HG02970 (cell line): ENCODE measurements around the gene PIM3.
"Not testable (repeated sequence)": the region's sequence is repeated elsewhere in the genome, so short reads cannot be mapped to it uniquely, and the experiment has no call there.

Experiments
- ATAC-seq: cut with Tn5 transposase; IDR thresholded peaks from one replicate; pipeline ENCODE4 v1.9.1; 2021; ENCODE audit warnings: mild to moderate bottlenecking, moderate library complexity, moderate number of reproducible peaks; ENCODE audit not compliant: unreplicated experiment, low FRiP score

The PIM3 gene

DNA sequence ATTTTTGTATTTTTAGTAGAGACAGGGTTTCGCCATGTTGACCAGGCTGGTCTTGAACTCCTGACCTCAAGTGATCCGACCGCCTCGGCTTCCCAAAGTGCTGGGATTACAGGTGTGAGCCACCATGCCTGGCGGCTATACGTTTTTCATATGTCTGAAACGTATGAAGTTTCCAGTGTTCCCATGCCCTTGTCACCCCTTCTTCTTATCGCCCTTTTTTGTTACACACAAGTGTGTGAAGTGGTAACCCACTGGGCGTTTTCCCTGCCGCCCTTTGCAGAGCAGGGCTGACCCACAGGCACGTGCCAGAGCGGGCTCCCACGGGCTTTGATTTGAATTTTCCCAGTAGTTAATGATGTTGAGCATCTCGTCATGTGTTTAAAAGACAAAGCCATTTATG is 17.0 kb downstream of the PIM3 start:
- ATAC-seq: no peak

DNA sequence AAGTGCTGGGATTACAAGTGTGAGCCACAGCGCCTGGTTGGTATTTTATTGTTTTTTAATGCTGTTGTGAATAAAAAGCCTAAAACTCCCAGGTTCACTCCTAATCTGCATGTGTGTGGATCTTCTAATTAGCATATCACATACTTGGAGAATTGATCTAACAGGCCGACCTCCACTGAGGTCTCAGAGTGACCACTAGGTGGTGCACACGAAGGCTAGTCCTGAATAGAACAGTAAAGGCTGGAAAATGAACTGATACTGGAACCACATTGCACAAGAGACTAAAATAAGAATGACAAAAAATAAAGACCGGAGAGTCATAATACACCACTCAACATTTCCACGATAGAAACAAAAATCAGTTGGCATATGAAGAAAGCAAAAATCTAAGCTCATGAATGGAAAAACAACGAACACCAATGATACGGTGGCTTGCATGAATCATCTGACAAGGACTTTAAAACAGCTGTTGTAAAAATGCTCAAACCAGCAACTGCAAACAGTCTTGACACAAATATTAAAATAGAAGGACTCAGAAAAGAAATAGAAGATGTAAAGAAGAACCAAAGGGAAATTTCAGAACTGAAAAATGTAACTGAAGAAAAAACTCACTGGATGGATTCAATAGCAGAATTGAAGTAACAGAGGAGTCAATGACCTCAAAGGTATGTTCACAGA is 19.2 kb downstream of the PIM3 start:
- ATAC-seq: no peak

DNA sequence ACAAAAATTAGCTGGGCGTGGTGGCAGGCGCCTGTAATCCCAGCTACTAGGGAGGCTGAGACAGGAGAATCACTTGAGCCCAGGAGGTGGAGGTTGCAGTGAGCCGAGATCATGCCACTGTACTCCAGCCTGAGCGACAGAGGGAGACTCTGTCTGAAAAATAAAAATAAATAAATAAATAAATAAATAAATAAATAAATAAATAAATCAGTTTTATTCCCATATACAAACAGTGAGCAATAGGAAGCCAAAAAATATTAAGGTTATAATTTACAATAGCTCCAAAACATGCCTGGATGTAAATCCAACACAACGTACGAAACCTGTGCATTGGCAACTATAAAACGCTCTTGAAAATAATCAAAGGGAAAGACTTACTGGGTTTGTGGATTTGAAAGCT is 21.2 kb downstream of the PIM3 start:
- not testable (repeated sequence) for ATAC-seq

DNA sequence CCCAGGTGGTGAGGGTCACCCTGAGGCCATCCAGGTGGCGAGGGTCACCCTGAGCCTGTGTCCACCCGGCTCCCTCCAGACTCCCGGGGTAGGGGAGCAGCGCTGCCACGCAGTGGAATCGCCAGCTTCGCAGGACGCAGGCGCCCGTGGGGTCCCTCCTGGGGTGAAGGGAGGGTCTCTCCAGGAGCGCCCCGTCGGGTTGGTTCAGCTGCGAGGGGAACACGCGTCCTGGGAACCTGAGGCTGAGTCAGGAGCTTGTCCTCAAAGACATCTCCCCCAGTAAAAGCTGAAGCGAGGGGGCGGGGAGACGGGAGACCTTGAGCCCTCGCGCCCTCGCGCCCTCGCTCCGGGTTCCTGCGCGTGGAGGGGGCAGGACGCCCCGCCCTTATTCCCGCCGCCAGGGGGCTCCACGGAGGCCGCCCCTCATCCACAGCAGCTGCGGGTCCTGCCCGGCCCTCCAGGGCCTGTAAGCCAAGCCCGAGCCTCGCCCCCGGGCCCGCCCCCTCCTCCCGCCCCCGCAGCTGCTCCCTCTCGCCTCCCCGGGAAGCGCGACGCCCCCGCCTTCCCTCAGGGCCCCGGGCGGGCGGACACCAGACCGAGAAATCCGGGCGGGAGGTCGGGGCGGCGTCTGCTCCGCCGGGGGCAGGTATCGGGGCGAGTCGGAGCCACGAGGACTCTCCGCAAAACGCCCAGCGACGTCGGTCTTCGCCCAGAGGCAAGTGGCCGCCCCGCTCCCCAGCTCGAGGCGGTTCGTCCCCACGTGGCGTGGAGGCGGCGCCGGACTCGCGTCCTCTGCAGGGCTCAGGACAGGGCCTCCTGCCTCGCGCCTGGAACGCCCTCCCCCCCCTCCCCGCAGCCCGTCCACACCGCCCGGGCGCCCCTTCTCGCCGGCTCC is 22.8 kb downstream of the PIM3 start:
- no peak for ATAC-seq

DNA sequence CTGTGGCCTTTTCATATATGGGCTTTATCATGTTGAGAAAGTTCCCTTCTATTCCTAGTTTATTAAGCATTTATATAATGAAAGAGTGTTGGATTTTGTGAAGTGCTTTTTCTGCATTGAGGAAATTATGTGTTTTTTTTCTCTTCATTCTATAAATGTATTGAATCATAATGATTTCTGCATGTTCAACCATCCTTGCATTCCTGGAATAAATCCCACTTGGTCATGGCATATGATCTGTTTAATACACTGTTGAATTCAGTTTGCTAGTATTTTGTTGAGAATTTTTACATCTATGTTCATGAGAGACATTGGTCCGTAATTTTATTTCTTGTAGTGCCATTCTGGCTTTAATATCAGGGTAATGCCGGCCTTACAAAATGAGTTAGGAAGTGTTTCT is 25.8 kb downstream of the PIM3 start:
- no peak for ATAC-seq

DNA sequence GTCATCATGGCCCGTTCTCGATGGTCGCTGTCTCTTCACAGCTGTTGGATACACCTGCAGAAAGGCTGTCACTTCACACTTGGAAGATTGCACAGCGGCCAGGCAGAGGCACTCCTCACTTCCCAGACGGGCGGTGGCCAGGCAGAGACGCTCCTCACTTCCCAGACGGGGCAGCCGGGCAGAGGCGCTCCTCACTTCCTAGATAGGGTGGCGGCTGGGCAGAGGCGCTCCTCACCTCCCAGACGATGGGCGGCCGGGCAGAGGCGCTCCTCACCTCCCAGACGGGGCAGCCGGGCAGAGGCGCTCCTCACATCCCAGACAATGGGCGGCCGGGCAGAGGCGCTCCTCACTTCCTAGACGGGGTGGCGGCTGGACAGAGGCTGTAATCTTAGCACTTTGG is 29.3 kb downstream of the PIM3 start:
- not testable (repeated sequence) for ATAC-seq

DNA sequence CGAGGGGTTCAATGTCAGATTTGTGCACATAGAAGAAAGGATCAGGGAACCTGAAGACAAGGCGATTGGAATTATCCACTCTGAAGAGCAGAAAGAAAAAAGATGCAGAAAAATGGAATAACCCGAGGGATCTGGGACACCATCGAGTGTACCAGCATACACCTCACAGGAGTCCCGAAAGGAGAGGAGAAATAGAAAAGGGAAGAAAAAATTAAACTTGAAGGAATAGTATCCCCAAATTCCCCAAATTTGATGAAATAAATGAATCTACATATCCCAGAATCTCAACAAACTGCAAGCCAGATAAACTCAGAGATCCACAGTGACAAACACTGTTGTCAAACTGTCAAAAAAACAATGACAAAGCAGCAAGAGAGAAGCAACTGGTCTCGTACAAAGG is 30.6 kb downstream of the PIM3 start:
- no peak for ATAC-seq

DNA sequence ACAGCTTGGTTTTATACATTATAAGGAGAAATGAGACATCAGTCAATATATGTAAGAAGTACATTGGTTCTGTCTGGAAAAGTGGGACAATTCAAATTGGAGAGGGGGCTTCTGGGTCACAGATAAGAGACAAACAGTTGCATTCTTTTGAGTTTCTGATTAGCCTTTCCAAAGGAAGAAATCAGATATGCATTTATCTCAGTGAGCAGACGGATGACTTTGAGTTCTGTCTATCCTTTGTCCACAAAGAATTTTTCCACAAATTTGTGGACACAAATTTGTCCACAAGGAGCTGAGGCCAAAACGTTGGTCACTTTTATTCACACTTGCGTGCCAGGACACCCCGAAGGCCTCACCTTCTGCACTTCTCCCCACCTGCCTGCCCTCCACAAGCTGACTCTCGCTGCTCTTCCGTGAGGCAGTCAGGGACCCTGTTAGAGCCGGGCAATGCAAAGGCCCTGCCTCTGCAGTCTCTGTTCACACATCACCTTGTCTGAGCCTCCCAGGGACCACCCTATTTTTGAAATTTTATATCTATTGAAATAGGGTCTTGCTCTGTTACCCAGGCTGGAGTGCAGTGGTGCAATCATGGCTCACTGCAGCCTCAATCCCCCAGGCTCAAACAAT is 31.4 kb downstream of the PIM3 start:
- no peak for ATAC-seq

DNA sequence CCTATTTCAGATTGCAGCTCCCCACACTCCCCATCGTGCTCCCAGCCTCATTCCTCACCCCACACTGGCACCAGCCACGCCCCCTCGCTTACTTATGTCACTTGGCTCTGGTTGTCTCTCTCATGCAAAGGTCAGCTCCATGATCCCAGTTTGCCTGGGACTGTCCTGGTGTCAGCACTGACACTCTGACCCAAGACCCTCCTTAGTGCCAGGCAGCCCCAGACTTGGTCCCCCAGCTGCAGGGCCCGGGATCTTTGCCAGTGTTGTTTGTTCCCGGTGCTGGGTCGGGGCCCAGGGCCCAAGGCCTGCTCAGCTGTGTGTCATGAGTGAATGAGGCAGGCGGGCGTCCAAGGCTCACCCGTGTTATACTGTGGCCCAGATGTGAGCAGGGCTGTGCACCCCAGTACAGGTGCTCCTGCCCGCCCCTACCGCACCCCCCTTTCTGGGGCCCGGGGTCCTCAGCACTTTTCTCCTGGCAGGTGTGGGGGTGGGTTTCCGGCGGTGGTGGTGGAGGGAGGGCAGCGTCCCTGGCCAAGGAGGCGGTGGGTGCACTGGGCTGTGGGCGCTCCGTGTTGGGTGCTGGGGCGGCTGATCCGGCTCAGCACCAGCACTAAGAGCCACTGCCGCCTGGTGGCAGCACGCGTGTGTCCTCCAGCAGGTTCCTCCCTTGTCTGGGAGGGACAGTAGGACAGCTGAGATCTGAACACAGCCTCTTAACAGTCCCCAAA is 32.5 kb downstream of the PIM3 start:
- no peak for ATAC-seq

DNA sequence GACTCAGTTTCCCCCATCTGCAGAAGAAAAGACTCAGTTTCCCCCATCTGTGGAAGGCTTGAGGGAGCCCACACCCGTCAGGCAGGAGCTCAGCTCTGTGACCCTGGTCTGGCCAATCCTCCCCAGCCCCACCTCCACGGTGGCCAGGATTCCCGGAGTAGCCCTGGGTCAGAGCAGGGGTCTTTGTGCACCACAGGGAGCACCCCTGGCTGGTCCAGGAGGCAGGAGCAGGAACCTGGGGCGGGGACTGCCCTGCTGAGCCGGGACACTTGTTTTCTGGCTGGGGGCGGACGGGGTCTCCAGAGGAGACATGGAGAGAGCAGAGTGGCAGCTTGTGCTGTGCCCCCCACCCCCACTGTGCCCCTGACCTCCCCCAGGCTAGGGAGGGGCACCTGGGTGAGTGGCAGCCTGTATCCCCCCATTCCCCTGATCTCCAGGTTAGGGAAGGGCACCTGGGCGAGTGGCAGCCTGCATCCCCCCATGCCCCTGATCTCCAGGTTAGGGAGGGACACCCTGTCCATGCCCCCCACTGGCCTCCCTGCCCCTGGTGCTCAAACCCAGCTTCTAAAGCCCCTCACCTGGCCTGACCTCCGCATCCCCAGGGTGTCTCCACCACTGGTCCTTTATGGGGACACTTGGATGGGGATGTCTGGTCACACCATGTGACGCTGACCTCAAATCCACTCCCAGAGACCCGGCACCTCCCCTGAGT is 33.2 kb downstream of the PIM3 start:
- no peak for ATAC-seq

DNA sequence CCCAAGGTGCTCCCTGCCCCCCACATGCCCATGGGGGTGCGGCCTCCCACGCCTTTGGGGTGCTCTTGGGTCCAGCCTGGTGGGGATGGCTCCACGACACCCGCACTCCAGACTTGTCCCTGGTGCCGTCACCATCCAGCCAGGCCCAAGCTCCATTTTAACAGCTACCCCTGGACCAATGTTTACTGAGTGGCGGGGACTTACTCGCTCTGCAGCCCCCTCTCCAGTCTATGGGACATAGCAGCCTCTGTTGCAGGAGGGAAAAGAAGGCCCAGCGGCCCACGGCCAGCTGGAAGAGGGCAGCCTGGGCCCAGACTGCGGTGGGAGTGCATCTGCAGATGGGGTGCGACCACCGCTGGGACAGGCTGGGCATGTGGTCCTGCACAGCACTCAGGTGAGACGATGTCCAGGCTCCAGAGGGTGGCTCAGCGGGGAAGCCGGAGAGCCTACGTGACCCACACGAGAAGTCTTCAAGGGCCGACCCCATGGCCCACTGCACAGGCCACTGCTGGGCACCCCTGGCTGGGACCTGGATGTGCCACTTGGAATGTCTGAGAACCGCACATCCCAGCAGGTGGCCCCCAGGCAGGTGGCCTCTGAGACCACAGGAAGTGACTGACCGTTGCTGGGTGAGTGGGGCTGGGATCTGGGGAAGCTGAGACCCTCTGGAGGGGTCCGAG is 33.9 kb downstream of the PIM3 start:
- no peak for ATAC-seq

DNA sequence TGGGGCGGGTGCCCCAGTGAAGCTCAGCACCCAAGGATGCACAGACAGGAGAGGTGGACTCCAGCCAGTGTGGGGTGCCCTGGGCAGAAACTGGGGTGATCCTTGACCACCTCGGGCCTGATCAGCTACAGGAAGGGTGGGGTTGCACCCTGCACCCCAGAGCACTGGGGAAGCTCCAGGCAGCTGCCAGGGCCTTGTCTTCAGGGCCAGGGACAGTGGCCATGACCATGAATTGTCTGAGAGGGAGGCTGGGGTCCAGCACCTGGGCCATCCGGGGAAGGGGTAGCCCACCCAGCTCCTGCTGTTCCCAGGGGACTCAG is 34.4 kb downstream of the PIM3 start:
- ATAC-seq: no peak

DNA sequence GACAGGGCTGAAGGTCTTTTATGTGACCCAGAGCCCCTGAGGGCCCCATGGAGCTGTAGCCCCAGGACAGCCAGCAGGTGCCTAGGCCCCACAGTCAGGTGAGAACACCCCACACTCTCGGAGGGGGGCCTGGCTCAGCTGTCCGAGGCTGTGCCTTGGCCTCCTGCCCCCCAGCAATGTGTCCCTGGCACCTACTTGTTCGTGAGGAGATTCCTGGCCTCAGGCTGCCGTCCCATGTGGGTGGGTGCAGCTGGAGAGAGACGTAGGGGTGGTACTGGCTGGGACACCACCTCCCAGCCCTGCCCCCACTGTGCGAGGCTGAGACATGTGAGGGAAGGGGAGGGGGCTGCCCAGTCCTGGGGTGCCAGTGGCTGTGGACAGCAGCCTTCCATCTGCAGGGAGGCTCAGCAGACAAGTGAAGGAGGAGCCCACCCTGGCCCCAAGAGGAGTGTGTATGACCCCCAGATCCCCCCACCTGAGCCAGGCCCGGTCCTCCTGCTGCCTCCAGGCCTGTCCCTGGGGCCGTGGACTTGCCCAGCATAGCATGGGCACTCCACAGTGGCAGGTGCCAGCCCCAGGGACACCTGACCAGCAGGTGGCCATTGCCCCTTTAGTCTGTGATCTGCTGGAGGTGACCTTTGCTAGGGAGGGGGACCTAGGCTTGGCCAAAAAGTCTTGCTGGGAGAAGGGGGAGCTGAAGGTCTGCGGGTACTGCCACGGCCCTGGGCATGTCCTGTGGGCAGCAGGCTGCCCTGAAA is 35.0 kb downstream of the PIM3 start:
- ATAC-seq: no peak

DNA sequence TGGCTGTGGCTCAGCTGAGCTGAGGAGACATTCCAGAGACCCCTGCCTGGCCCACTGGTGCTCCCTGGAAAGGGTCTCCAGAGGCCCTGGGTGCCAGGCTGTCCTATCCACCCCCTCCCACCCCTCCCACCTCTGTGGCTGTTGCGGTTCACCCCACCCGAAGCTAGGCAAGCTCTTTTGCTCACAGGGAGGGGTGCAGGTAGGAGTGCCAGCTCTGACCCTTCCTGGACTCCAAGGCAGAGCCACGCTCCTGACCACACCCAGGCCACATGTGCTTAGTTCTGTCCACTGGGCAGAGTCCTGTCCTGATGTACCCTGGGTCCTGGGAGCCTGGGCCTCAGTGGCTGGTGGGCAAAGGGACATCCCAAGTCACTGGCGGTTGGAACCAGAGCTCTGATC is 35.5 kb downstream of the PIM3 start:
- no peak for ATAC-seq

DNA sequence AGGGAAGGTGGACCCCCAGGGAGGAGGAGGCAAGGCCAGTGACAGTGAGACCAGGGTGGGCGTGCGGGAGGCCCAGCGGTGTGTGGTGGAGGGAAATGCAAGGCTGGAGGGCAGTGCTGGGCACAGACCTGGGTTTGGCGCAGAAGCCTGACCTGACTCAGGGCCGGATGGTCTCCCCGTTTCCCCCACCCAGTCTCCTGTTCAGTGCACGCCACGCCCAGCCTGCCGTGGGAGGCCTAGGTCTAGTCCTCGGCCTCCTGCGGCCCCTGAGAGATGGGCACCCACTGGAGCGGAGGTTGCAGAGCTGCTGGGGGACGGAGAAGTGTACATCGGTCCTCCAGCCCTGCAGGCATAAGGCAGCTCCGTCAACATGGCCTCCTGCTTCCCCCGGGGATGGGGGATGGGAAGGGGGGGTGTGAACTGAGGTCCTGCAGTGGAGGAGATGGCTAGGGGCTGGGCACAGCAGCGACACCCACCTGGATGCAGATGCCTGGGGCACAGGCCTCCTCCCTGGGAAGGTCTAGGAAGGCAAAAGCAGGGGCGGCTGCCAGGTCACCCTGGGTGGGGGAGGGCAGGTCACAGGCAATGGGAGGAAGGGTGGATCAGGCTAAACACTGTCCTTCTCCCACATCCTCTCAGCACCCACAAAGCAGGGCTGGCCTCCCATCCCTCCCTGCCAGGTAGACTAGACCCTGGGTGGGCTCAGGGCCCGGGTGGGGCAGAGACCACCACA is 36.1 kb downstream of the PIM3 start:
- ATAC-seq: no peak

DNA sequence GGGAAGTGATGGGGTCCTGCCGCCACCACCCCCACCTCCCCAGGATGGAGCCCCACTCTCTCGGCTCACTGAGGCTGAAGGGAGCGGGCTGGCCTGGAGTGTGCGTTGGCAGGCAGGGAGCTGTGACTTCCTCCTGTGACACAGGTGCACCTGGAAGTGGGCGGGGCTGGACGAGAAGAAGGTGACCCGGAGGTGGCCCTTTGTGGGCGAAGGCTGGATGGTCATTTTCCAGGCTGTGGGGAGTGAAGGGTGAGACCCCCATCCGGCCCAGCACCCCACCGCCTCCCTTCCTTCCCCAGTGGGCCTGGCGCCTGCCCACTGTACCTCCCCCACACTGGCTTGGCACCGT is 36.7 kb downstream of the PIM3 start:
- no peak for ATAC-seq

DNA sequence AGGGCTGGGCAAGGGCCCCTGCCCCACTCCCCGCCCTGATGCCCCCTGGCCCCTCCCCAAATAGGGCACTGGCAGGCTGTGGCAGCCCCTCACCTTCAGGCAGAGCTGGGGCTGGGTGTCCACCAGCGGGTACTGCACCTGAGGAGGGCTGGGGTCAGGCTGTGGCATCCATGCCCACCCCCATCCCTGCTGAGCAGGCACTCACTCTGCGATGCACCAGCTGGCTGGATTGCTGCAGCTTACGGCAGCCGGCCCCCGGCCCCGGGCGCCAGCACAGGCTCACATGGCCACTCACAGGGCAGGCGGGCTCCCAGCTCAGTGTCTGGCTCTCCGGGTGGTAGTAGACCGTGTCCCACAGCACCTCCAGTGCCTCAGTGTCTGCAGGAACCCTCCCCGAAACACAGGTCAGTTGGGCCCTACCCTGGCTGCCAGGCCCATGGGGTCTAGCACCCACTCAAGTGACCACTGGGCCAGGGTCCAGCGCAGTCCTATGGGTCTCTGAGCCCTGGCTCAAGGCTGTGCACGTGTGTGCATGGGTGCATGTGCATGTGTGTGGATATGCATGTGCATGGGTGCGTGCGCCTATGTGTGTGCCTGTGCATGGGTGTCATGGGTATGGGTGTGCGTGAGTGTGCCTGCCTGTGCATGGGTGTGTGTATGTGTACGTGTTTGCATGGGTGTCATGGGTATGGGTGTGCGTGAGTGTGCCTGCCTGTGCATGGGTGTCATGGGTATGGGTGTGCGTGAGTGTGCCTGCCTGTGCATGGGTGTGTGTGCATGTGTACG is 37.6 kb downstream of the PIM3 start:
- ATAC-seq: no peak

DNA sequence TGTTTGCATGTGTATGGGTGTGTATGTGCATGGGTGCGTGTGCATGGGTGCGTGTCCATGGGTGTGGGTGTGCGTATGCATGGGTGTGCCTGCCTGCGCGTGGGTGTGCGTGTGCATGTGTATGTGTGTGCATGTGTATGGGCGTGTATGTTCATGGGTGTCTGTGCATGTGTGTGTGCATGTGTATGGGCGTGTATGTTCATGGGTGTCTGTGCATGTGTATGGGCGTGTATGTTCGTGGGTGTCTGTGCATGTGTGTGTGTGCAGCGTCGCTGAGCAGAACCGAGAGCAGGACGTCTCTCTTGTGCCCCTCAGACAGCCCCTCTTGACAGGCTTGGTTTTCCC is 38.1 kb downstream of the PIM3 start:
- ATAC-seq: no peak
